D721Med (cell line): Measurements from ENCODE around the gene B4GALT7.

Experiments
- DNase-seq: peaks from one replicate; pipeline ENCODE4 v3.0.0; 2011; ENCODE audit warnings: low spot score; ENCODE audit not compliant: insufficient read length
- FAIRE-seq: peaks from 2 replicates; lab custom pipeline; 2011; peaks lifted over from hg19 to GRCh38; lab: Jason Lieb, UNC
- TF ChIP-seq, protein P1 (sequence below): IDR thresholded peaks from 2 replicates; pipeline ENCODE4 v1.5.1; 2012; ENCODE audit warnings: mild to moderate bottlenecking, control low read depth; ENCODE audit not compliant: insufficient read depth; ENCODE audit errors: missing control alignments

Gene B4GALT7

GRCh38 chr5:177576169-177576568 is 23.8 kb upstream of the B4GALT7 start:
- TF ChIP-seq, protein P1, sequence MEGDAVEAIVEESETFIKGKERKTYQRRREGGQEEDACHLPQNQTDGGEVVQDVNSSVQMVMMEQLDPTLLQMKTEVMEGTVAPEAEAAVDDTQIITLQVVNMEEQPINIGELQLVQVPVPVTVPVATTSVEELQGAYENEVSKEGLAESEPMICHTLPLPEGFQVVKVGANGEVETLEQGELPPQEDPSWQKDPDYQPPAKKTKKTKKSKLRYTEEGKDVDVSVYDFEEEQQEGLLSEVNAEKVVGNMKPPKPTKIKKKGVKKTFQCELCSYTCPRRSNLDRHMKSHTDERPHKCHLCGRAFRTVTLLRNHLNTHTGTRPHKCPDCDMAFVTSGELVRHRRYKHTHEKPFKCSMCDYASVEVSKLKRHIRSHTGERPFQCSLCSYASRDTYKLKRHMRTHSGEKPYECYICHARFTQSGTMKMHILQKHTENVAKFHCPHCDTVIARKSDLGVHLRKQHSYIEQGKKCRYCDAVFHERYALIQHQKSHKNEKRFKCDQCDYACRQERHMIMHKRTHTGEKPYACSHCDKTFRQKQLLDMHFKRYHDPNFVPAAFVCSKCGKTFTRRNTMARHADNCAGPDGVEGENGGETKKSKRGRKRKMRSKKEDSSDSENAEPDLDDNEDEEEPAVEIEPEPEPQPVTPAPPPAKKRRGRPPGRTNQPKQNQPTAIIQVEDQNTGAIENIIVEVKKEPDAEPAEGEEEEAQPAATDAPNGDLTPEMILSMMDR, result peak; percentile 6
- FAIRE-seq, result no peak

GRCh38 chr5:177578316-177578715 is 21.6 kb upstream of the B4GALT7 start:
- TF ChIP-seq, protein P1, result no peak
- DNase-seq (no peak), FAIRE-seq (no peak)

More at GRCh38 chr5:177576169-177576568, 23.8 kb upstream of the B4GALT7 start:
- no peak for DNase-seq

GRCh38 chr5:177588413-177588909 is 11.5 kb upstream of the B4GALT7 start:
- DNase-seq (no peak), FAIRE-seq (no peak)
- TF ChIP-seq, protein P1, result no peak

DNA sequence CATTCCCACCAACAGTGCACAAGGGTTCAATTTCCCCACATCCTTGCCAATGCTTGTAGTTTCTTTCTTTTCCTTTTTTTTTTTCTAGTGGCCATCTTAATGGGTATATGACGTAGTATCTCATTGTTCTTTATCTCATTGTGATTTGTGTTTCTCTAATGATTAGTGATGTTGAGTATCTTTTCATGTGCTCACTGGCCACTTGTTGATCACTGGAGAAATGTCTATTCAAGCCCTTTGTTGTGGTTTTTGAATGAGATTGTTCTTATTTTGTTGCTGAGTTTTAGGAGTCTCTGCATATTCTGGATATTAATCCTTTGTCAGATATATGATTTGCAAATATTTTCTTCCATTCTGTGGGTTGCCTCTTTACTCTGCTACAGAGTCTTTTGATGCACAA is 9.5 kb upstream of the B4GALT7 start:
- DNase-seq (no peak), FAIRE-seq (no peak)
- TF ChIP-seq, protein P1, result no peak

GRCh38 chr5:177591690-177592009 is 8.3 kb upstream of the B4GALT7 start:
- no peak for FAIRE-seq
- no peak for DNase-seq

DNA sequence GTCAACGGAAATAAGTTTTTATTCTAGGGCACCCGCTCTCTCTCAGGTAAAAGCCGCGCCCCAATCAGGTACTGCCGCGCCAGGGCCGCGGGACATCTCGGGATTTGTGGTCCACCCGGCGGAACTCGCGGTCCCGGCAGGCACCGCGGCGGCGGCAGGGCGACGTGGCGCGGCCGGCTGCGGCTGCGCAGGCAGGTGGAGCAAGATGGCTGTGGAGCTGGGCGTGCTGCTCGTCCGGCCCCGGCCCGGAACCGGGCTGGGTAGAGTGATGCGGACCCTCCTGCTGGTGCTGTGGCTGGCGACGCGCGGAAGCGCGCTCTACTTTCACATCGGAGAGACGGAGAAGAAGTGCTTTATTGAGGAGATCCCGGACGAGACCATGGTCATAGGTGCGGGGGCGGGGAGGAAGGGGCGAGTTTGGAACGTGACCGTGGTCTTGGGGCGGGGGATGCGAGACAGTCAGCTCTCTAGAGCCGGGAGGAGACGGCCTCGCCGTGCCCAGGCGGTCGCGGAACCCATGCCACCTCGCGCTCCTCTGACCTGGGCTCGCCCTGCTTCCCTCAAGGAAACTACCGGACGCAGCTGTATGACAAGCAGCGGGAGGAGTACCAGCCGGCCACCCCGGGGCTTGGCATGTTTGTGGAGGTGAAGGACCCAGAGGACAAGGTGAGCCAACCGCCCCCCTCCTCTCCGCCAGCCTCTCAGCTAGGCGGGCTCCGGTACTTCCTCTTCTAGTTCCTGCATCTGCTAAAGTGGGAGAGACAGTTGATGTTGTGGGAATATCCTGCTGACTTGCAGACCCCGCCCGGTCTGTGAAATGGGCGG is 7.7 kb upstream of the B4GALT7 start, which contains the start of gene TMED9:
Gene TMED9 (plus strand): TSS at position 194 of the 825 bp plus-strand sequence. CDS start 12 bp downstream, at position 206.
- FAIRE-seq (no peak), DNase-seq (peak; percentile 64)
- TF ChIP-seq, protein P1, result no peak

More at GRCh38 chr5:177591690-177592009, 8.3 kb upstream of the B4GALT7 start:
- TF ChIP-seq, protein P1, result no peak

DNA sequence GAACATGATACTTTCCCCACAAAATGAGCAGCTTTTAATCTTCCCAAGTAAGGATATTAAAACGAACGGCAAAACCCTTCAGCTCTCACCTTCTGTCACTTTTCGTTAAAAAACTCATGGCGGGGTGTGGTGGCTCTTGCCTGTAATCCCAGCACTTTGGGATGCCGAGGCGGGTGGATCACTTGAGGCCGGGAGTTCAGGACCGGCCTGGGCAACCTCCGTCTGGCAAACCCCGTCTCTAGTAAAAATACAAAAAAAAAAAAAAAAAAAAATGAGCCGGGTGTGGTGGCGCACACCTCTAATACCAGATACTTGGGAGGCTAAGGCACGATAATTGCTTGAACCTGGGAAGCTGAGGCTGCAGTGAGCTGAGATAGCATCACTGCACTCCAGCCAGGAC is 7.0 kb upstream of the B4GALT7 start:
- FAIRE-seq, result no peak
- no peak for DNase-seq
- TF ChIP-seq, protein P1, result no peak
